ENCODE results near the gene RPP14.

DNA sequence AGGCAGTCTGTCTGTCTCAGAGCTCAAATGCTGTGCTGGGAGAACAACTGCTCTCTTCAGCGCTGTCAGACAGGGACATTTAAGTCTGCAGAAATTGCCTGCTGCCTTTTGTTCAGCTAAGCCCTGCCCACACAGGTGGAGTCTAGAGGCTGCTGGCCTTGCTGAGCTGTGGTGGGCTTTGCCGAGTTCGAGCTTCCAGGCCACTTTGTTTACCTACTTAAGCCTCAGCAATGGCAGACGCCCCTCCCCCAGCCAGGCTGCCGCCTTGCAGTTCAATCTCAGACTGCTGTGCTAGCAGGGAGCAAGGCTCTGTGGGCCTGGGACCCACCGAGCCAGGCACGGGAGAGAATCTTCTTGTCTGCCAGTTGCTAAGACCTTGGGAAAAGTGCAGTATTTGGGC lies 25.0 kb upstream of the RPP14 start:
- TF ChIP-seq, protein P1, sequence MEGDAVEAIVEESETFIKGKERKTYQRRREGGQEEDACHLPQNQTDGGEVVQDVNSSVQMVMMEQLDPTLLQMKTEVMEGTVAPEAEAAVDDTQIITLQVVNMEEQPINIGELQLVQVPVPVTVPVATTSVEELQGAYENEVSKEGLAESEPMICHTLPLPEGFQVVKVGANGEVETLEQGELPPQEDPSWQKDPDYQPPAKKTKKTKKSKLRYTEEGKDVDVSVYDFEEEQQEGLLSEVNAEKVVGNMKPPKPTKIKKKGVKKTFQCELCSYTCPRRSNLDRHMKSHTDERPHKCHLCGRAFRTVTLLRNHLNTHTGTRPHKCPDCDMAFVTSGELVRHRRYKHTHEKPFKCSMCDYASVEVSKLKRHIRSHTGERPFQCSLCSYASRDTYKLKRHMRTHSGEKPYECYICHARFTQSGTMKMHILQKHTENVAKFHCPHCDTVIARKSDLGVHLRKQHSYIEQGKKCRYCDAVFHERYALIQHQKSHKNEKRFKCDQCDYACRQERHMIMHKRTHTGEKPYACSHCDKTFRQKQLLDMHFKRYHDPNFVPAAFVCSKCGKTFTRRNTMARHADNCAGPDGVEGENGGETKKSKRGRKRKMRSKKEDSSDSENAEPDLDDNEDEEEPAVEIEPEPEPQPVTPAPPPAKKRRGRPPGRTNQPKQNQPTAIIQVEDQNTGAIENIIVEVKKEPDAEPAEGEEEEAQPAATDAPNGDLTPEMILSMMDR (conservative IDR thresholded peaks at IDR 0.05 in 1 of 2, IDR thresholded peaks at IDR 0.05 in 1 of 2; ENCODE audit: low read depth in 1 of 2, low read length in 2 of 2), result no peak
- TF ChIP-seq EZH2 (IDR thresholded peaks at IDR 0.05; ENCODE audit: low read length, missing control alignments), result no peak

Data from fibroblast of lung (primary cell).